ENCODE measurements around the gene MAP4.

Gene MAP4

GRCh38 chr3:47836986-47837385 is 179.2 kb downstream of the MAP4 start:
- DNase-seq, result no peak

- DNase-seq, result peak in 1 of 5 donors; percentile 19
Measured at GRCh38 chr3:47829482-47829881, 186.7 kb downstream of the MAP4 start.

- no peak for DNase-seq
Measured at GRCh38 chr3:47825590-47825989, 190.6 kb downstream of the MAP4 start.

GRCh38 chr3:47824541-47825473 is 191.4 kb downstream of the MAP4 start:
- DNase-seq, result peak; percentile 57 to 78 (median 69)

GRCh38 chr3:47817609-47818008 is 198.6 kb downstream of the MAP4 start:
- DNase-seq, result no peak

- no peak for DNase-seq
Measured at GRCh38 chr3:47813551-47814177, 202.6 kb downstream of the MAP4 start.

GRCh38 chr3:47804577-47804976 is 211.6 kb downstream of the MAP4 start:
- no peak for DNase-seq

GRCh38 chr3:47803480-47804025 is 212.7 kb downstream of the MAP4 start:
- DNase-seq, result peak in 1 of 5 donors; percentile 13

- peak; percentile 72 to 83 (median 81) for DNase-seq
Measured at GRCh38 chr3:47802734-47803479, 213.3 kb downstream of the MAP4 start, which contains the start of gene DHX30. TSS of gene DHX30 (plus strand) at chr3:47803138. CDS start at chr3:47810684, 7,546 bp downstream.
